CD14-positive monocyte (primary cell): ENCODE measurements around the gene EYS. TPM values are rescaled to one million over a fixed set of nuclear protein-coding genes. Genes with fewer than 3 reads are reported as not detected.

ENCODE experiments used
- DNase-seq, 3 donors: peaks; one replicate each; pipeline ENCODE4 v3.0.0-alpha.2; 2011 to 2022
- H2AFZ ChIP-seq: 2 replicates; pipeline ENCODE4 v1.6.0; 2012; ENCODE audit warnings: mild to moderate bottlenecking, low read depth, low read length, inconsistent platforms; ENCODE audit not compliant: insufficient read depth, poor library complexity, severe bottlenecking
- H3K27ac ChIP-seq, 2 donors: 1 replicate in 1 of 2; 2 replicates in 1 of 2; pipeline ENCODE4 v1.5.1; 2012 to 2013; ENCODE audit warnings: low read length in 2 of 2, control low read depth in 1 of 2, inconsistent platforms in 1 of 2, low read depth in 1 of 2, mild to moderate bottlenecking in 1 of 2
- H3K27me3 ChIP-seq, 2 donors: one replicate each; pipeline versions ENCODE4 v1.6.0 to v1.6.1; 2011 to 2013; ENCODE audit warnings: low read length in 2 of 2; ENCODE audit not compliant: control insufficient read depth in 2 of 2, insufficient read depth in 2 of 2
- H3K36me3 ChIP-seq, 2 donors: replicated peaks in 1 of 2; 1 replicate in 1 of 2; 2 replicates in 1 of 2; pipeline versions ENCODE4 v1.5.1 to v1.6.1; 2012 to 2013; ENCODE audit warnings: low read length in 2 of 2, control low read depth in 1 of 2, inconsistent platforms in 1 of 2, mild to moderate bottlenecking in 1 of 2; ENCODE audit not compliant: insufficient read depth in 2 of 2, control insufficient read depth in 1 of 2
- H3K4me1 ChIP-seq, 2 donors: 1 replicate in 1 of 2; 2 replicates in 1 of 2; pipeline versions ENCODE4 v1.5.1 to v1.6.1; 2012 to 2013; ENCODE audit warnings: low read length in 2 of 2, control low read depth in 1 of 2, inconsistent platforms in 1 of 2, mild to moderate bottlenecking in 1 of 2, moderate library complexity in 1 of 2; ENCODE audit not compliant: insufficient read depth in 2 of 2, control insufficient read depth in 1 of 2
- H3K4me2 ChIP-seq: replicated peaks from 2 replicates; pipeline ENCODE3; 2012; ENCODE audit warnings: low read length, moderate library complexity, mild to moderate bottlenecking; ENCODE audit not compliant: poor library complexity, severe bottlenecking; ENCODE audit errors: extremely low read depth
- H3K4me3 ChIP-seq, 3 experiments: fragments of 200-600 bp in 1 of 3; sonication (generic) in 1 of 3; replicated peaks in 1 of 3; 1 replicate in 2 of 3; 2 replicates in 1 of 3; pipeline ENCODE4 v1.5.1; 2011 to 2013; ENCODE audit warnings: low read length in 3 of 3, mild to moderate bottlenecking in 3 of 3, control low read depth in 2 of 3, low read depth in 2 of 3, inconsistent platforms in 1 of 3, moderate library complexity in 1 of 3
- H3K79me2 ChIP-seq: 2 replicates; pipeline ENCODE4 v1.6.0; 2012; ENCODE audit warnings: mild to moderate bottlenecking, control low read depth, inconsistent platforms, low read length, moderate library complexity; ENCODE audit not compliant: insufficient read depth
- H3K9ac ChIP-seq: 2 replicates; pipeline ENCODE4 v1.6.0; 2017; ENCODE audit warnings: low read length, mild to moderate bottlenecking; ENCODE audit not compliant: insufficient read depth, poor library complexity, severe bottlenecking
- H3K9me3 ChIP-seq, 2 donors: replicated peaks in 1 of 2; 1 replicate in 1 of 2; 2 replicates in 1 of 2; pipeline versions ENCODE4 v1.5.1 to v1.6.1; 2012 to 2013; ENCODE audit warnings: low read length in 2 of 2, control low read depth in 1 of 2; ENCODE audit not compliant: control insufficient read depth in 1 of 2, insufficient read depth in 1 of 2
- H4K20me1 ChIP-seq: 2 replicates; pipeline ENCODE4 v1.6.0; 2012; ENCODE audit warnings: mild to moderate bottlenecking, low read length, control low read depth, moderate library complexity; ENCODE audit not compliant: insufficient read depth
- H3K27ac Mint-ChIP-seq, 7 donors: one replicate each; pipeline ENCODE4 v1.8.0; 2020; ENCODE audit warnings: mild to moderate bottlenecking in 7 of 7, mixed read lengths in 7 of 7, moderate library complexity in 6 of 7, inconsistent platforms in 2 of 7
- H3K27me3 Mint-ChIP-seq, 3 donors: one replicate each; pipeline ENCODE4 v1.8.0; 2021 to 2022; ENCODE audit warnings: low read depth in 3 of 3, mild to moderate bottlenecking in 3 of 3, mixed read lengths in 3 of 3, moderate library complexity in 3 of 3, inconsistent platforms in 1 of 3
- H3K36me3 Mint-ChIP-seq, 2 donors: one replicate each; pipeline ENCODE4 v1.8.0; 2020; ENCODE audit warnings: mixed read lengths in 2 of 2, inconsistent platforms in 1 of 2, mild to moderate bottlenecking in 1 of 2
- H3K4me1 Mint-ChIP-seq: one replicate; pipeline ENCODE4 v1.8.0; 2020; ENCODE audit warnings: mild to moderate bottlenecking, mixed read lengths
- H3K4me3 Mint-ChIP-seq, 2 donors: one replicate each; pipeline ENCODE4 v1.8.0; 2020; ENCODE audit warnings: mild to moderate bottlenecking in 2 of 2, mixed read lengths in 2 of 2, moderate library complexity in 1 of 2
- H3K9me3 Mint-ChIP-seq, 7 donors: one replicate each; pipeline ENCODE4 v1.8.0; 2020 to 2022; ENCODE audit warnings: mixed read lengths in 7 of 7, mild to moderate bottlenecking in 6 of 7, moderate library complexity in 6 of 7, inconsistent platforms in 2 of 7
- CTCF ChIP-seq: fragments of 200-600 bp; IDR thresholded peaks from one replicate; pipeline ENCODE4 v1.8.0; 2022; ENCODE audit warnings: antibody characterized with exemption, mild to moderate bottlenecking
- WGBS: methylation state at CpG from one replicate; pipeline ENCODE4 v1.1.5; 2013; ENCODE audit warnings: missing lambda C conversion rate; ENCODE audit not compliant: insufficient coverage; 5-methylcytosine and 5-hydroxymethylcytosine counted together
- intact Hi-C, 2 donors: fragments of 100-400 bp; cut with micrococcal nuclease; formaldehyde crosslinking; loops; one replicate each; pipeline versions ENCODE4 v1.15.0 to v1.15.1; 2023
- polyA plus RNA-seq, 3 donors: library from polyadenylated mRNA; depleted of rRNA in 1 of 3; unstranded in 2 of 3; stranded (reverse) in 1 of 3; fragments of 300-500 nt in 2 of 3; fragments of >200 nt in 1 of 3; fragmentation: Illumina TruSeq in 2 of 3; gene quantifications; 1 replicate in 2 of 3; 2 replicates in 1 of 3; pipeline ENCODE4 v1.2.3, GENCODE V29; 2012 to 2021

Gene EYS
- polyA plus RNA-seq, 3 donors = 0.01 to 0.03 TPM; not detected in 1

- no peak overlapping the region for H3K27ac Mint-ChIP-seq
- peaks cover 52% of the 10 kb centered on the region for H3K4me1 Mint-ChIP-seq
- no peaks in the 10 kb centered on the region for H3K27me3 Mint-ChIP-seq
Observed at GRCh38 chr6:63689421-63689820, 2017.6 kb downstream of the EYS start.

More at GRCh38 chr6:63689421-63689820, 2017.6 kb downstream of the EYS start:
- peaks cover 45% of the 10 kb centered on the region for H3K79me2 ChIP-seq
- H2AFZ ChIP-seq = no peak overlapping the region
- no peak for DNase-seq
- H3K27ac ChIP-seq = peak overlapping the region in 1 of 2 donors; percentile 22
- H3K27me3 ChIP-seq = no peaks in the 10 kb centered on the region
- H4K20me1 ChIP-seq = peaks cover 21% of the 10 kb centered on the region
- no peak overlapping the region for H3K4me3 Mint-ChIP-seq
- intact Hi-C loops = loop anchor here in 1 of 2 donors (10.0 kb wide), 2 partner anchors 55 to 95 kb away; partner anchors contain the start of gene PHF3
- H3K36me3 ChIP-seq = peaks cover 7 to 9% of the 10 kb centered on the region in 2 donors
- peaks cover 0 to 3% (median 0%) of the 10 kb centered on the region in 7 donors for H3K9me3 Mint-ChIP-seq
- H3K9me3 ChIP-seq = no peaks in the 10 kb centered on the region
- peak; percentile 19 for TF ChIP-seq CTCF
- peaks cover 35 to 54% of the 10 kb centered on the region in 2 donors for H3K4me1 ChIP-seq
- H3K9ac ChIP-seq = no peak overlapping the region
- H3K4me3 ChIP-seq = no peak overlapping the region
- H3K4me2 ChIP-seq = no peak overlapping the region
- peaks cover 13 to 18% of the 10 kb centered on the region in 2 donors for H3K36me3 Mint-ChIP-seq
- WGBS = no CpG with 5 or more reads among the region's 2 CpGs
